MM.1S (cell line): ENCODE data around the gene GOLGA2.
A peak's percentile ranks its signal among the peaks of the same experiment; 100 is the strongest.

Experiments used
- DNase-seq: peaks from one replicate; pipeline ENCODE4 v3.0.0-alpha.2; 2015
- H2AFZ ChIP-seq: fragments of 300-600 bp; sonication (generic); 2 replicates; pipeline ENCODE4 v1.6.0; 2016; ENCODE audit warnings: antibody characterized with exemption, low read length
- H3F3A ChIP-seq: fragments of 300-600 bp; sonication (generic); 2 replicates; pipeline ENCODE4 v1.6.1; 2016; ENCODE audit warnings: mild to moderate bottlenecking, antibody characterized with exemption, low read length, moderate library complexity, mixed read lengths; ENCODE audit not compliant: insufficient read depth
- H3K27ac ChIP-seq: fragments of 300-600 bp; sonication (generic); 2 replicates; pipeline ENCODE4 v1.5.1; 2016; ENCODE audit warnings: mild to moderate bottlenecking, low read length
- H3K27me3 ChIP-seq: fragments of 300-600 bp; sonication (generic); replicated peaks from 2 replicates; pipeline ENCODE4 v1.6.0; 2016; ENCODE audit warnings: low read length; ENCODE audit not compliant: insufficient read depth
- H3K36me3 ChIP-seq: fragments of 300-600 bp; sonication (generic); replicated peaks from 2 replicates; pipeline ENCODE4 v1.6.1; 2016; ENCODE audit warnings: mild to moderate bottlenecking, low read length, mixed read lengths; ENCODE audit not compliant: insufficient read depth
- H3K4me1 ChIP-seq: fragments of 300-600 bp; sonication (generic); 2 replicates; pipeline ENCODE4 v1.6.1; 2016; ENCODE audit warnings: low read length, mixed read lengths
- H3K4me2 ChIP-seq: fragments of 300-600 bp; sonication (generic); 2 replicates; pipeline ENCODE4 v1.6.0; 2016; ENCODE audit warnings: low read depth, low read length
- H3K4me3 ChIP-seq: fragments of 300-600 bp; sonication (generic); 2 replicates; pipeline ENCODE4 v1.5.1; 2016; ENCODE audit warnings: low read length, mixed read lengths
- H3K79me2 ChIP-seq: fragments of 300-600 bp; sonication (generic); 2 replicates; pipeline ENCODE4 v1.6.1; 2016; ENCODE audit warnings: mixed run types, low read length, mixed read lengths
- H3K9ac ChIP-seq: fragments of 300-600 bp; sonication (generic); 2 replicates; pipeline ENCODE4 v1.6.1; 2016; ENCODE audit warnings: low read length, mixed read lengths
- H3K9me2 ChIP-seq: fragments of 300-600 bp; sonication (generic); replicated peaks from 2 replicates; pipeline ENCODE4 v1.6.1; 2016; ENCODE audit warnings: mild to moderate bottlenecking, low read length, mixed read lengths; ENCODE audit not compliant: insufficient read depth
- H3K9me3 ChIP-seq: fragments of 300-600 bp; sonication (generic); replicated peaks from 2 replicates; pipeline ENCODE4 v1.6.1; 2016; ENCODE audit warnings: mild to moderate bottlenecking, low read length, mixed read lengths; ENCODE audit not compliant: insufficient read depth
- H4K20me1 ChIP-seq: fragments of 300-600 bp; sonication (generic); 2 replicates; pipeline ENCODE4 v1.6.1; 2016; ENCODE audit warnings: mild to moderate bottlenecking, low read length, moderate library complexity, mixed read lengths; ENCODE audit not compliant: insufficient read depth
- CTCF ChIP-seq: fragments of 300-600 bp; sonication (generic); IDR thresholded peaks from 2 replicates; pipeline ENCODE4 v1.5.1; 2016; ENCODE audit warnings: antibody characterized with exemption, low read length, mixed read lengths
- EZH2 ChIP-seq: fragments of 300-600 bp; sonication (generic); optimal IDR thresholded peaks from 2 replicates; pipeline ENCODE3; 2017; ENCODE audit warnings: low read depth, mild to moderate bottlenecking, antibody characterized with exemption, low read length, mixed read lengths
- EZH2phosphoT487 ChIP-seq: fragments of 300-600 bp; sonication (generic); IDR thresholded peaks from 2 replicates; pipeline ENCODE4 v1.6.1; 2018; ENCODE audit warnings: antibody characterized with exemption, low read length

Gene GOLGA2, protein sequence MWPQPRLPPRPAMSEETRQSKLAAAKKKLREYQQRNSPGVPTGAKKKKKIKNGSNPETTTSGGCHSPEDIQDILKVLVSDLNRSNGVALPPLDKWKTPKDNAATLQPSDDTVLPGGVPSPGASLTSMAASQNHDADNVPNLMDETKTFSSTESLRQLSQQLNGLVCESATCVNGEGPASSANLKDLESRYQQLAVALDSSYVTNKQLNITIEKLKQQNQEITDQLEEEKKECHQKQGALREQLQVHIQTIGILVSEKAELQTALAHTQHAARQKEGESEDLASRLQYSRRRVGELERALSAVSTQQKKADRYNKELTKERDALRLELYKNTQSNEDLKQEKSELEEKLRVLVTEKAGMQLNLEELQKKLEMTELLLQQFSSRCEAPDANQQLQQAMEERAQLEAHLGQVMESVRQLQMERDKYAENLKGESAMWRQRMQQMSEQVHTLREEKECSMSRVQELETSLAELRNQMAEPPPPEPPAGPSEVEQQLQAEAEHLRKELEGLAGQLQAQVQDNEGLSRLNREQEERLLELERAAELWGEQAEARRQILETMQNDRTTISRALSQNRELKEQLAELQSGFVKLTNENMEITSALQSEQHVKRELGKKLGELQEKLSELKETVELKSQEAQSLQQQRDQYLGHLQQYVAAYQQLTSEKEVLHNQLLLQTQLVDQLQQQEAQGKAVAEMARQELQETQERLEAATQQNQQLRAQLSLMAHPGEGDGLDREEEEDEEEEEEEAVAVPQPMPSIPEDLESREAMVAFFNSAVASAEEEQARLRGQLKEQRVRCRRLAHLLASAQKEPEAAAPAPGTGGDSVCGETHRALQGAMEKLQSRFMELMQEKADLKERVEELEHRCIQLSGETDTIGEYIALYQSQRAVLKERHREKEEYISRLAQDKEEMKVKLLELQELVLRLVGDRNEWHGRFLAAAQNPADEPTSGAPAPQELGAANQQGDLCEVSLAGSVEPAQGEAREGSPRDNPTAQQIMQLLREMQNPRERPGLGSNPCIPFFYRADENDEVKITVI

DNA sequence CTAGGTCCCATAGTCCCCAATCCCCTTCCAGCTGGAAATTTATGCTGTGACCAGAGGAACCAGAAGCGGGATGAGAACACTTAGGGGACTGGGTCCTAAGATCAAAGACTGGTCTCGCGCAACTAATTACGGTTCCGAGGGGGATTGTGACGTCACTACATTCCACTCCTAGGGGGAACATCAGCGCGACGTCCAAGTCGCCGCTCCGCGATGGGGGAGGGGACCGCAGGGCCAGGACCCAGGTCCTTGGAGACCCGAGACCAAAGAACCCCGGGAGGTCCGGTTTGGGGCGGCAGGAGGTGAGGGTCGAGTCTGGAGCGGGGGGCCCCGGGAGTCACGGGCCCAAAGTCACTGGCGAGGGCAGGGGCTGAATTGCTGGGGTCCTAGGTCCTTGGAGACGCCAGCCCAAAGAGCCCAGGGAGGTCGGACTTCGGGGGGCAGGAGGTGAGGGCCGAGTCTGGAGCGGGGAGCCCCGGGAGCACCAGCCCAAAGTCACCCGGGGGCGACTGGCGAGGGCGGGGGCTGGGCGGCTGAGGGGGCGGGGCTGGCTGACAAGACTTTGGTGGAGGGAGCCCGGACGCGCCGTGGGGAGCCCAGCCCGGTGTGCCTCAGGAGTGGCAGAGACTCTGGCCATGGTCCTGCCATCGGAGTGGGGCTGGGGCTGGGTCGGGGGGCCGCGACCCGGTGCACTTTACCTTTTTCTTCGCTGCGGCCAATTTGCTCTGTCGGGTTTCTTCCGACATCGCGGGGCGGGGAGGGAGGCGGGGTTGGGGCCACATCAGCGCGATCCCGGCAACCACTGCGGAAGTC is at the start of gene GOLGA2:
Gene GOLGA2 (minus strand): TSS at position 810 of the 810 bp plus-strand sequence. CDS start 31 bp downstream, at position 779.
- peaks cover 25% of the 10 kb centered on the region for H3K79me2 ChIP-seq
- H3K9me3 ChIP-seq: no peaks in the 10 kb centered on the region
- peak within 1 kb of the TSS; percentile 93 for H3K4me3 ChIP-seq
- H4K20me1 ChIP-seq: no peaks in the 10 kb centered on the region
- peak within 1 kb of the TSS; percentile 90 for H2AFZ ChIP-seq
- peak within 1 kb of the TSS; percentile 91 for H3K4me2 ChIP-seq
- H3K9me2 ChIP-seq: no peaks in the 10 kb centered on the region
- no peaks in the 10 kb centered on the region for H3K36me3 ChIP-seq
- peak within 1 kb of the TSS; percentile 19; the same call in 1 of the 2 replicates for H3K27ac ChIP-seq
- peaks cover 5% of the 10 kb centered on the region; the same call in 1 of the 2 replicates for H3K4me1 ChIP-seq
- no peak for TF ChIP-seq EZH2
- no peaks in the 10 kb centered on the region for H3K27me3 ChIP-seq
- no peaks in the 10 kb centered on the region; the same call in 1 of the 2 replicates for H3F3A ChIP-seq
- no peak for DNase-seq
- peak within 1 kb of the TSS; percentile 91 for H3K9ac ChIP-seq

GRCh38 chr9:128324401-128324800 is 48.6 kb upstream of the GOLGA2 start:
- no peak for TF ChIP-seq CTCF
- TF ChIP-seq EZH2phosphoT487: no peak
- TF ChIP-seq EZH2: no peak
- H3K4me2 ChIP-seq: no peak overlapping the region
- no peak overlapping the region for H3K4me3 ChIP-seq
- no peak overlapping the region for H3K27ac ChIP-seq
- H4K20me1 ChIP-seq: no peaks in the 10 kb centered on the region
- no peak overlapping the region for H2AFZ ChIP-seq
- DNase-seq: no peak
- H3K36me3 ChIP-seq: no peaks in the 10 kb centered on the region
- H3K9ac ChIP-seq: no peak overlapping the region
- H3K79me2 ChIP-seq: peaks cover 47% of the 10 kb centered on the region
- no peaks in the 10 kb centered on the region for H3K9me3 ChIP-seq
- peaks cover 11% of the 10 kb centered on the region for H3K4me1 ChIP-seq
- no peaks in the 10 kb centered on the region for H3K9me2 ChIP-seq
- no peaks in the 10 kb centered on the region for H3K27me3 ChIP-seq
- peaks cover 11% of the 10 kb centered on the region for H3F3A ChIP-seq

DNA sequence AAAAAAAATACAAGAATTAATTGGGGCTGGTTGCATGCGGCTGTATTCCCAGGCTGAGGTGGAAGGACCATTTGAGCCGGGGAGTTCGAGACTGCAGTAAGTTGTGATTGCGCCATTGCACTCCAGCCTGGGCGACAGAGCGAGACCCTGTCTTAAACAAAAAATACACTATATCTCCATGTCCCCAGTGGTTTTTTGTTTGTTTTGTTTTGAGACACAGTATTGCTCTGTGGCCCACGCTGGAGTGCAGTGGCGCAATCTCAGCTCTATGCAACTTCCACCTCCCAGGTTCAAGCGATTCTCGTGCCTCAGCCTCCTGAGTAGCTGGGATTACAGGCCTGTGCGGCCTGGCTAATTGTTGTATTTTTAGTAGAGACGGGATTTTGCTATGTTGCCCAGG is 48.0 kb upstream of the GOLGA2 start:
- TF ChIP-seq CTCF (no peak), EZH2 (no peak), EZH2phosphoT487 (no peak)
- Histone ChIP-seq H3K4me1 (peaks cover 11% of the 10 kb centered on the region), H4K20me1 (no peaks in the 10 kb centered on the region), H3F3A (peaks cover 11% of the 10 kb centered on the region), H3K79me2 (peaks cover 47% of the 10 kb centered on the region), H3K27ac (peak overlapping the region; percentile 87; the same call in 1 of the 2 replicates), H3K4me3 (peak overlapping the region; percentile 84), H2AFZ (peak overlapping the region; percentile 84; the same call in 1 of the 2 replicates), H3K9ac (peak overlapping the region; percentile 88; the same call in 1 of the 2 replicates), H3K4me2 (peak overlapping the region; percentile 84), H3K36me3 (no peaks in the 10 kb centered on the region), H3K9me2 (no peaks in the 10 kb centered on the region), H3K27me3 (no peaks in the 10 kb centered on the region), H3K9me3 (no peaks in the 10 kb centered on the region)
- no peak for DNase-seq
